Upper lobe of left lung (tissue), 6 donors: Measurements from ENCODE around the gene FDXACB1. TPM values are rescaled to one million over a fixed set of nuclear protein-coding genes. Genes with fewer than 3 reads are reported as not detected.
"Not testable (repeated sequence)": the region's sequence is repeated elsewhere in the genome, so short reads cannot be mapped to it uniquely, and the experiment has no call there.

Experiments used
- ATAC-seq, 2 donors: fragments of 200-7000 bp; cut with Tn5 transposase; one replicate each; pipeline ENCODE4 v1.9.1; 2022; ENCODE audit warnings: mild to moderate bottlenecking in 2 of 2, moderate library complexity in 2 of 2; ENCODE audit not compliant: low FRiP score in 2 of 2
- DNase-seq, 2 donors: peaks; one replicate each; pipeline ENCODE4 v3.0.0-alpha.2; 2019 to 2020
- H3K27ac ChIP-seq, 4 donors: fragments of 200-600 bp; sonication (generic); one replicate each; pipeline ENCODE4 v1.5.1; 2016 to 2019
- H3K27me3 ChIP-seq, 4 donors: fragments of 200-600 bp; sonication (generic); one replicate each; pipeline ENCODE4 v1.5.1; 2017 to 2019
- H3K36me3 ChIP-seq, 4 donors: fragments of 200-600 bp; sonication (generic); one replicate each; pipeline ENCODE4 v1.5.1; 2016 to 2019
- H3K4me1 ChIP-seq, 4 donors: fragments of 200-600 bp; sonication (generic); one replicate each; pipeline ENCODE4 v1.5.1; 2018 to 2019
- H3K4me3 ChIP-seq, 4 donors: fragments of 200-600 bp; sonication (generic); one replicate each; pipeline ENCODE4 v1.5.1; 2017 to 2019; ENCODE audit warnings: mild to moderate bottlenecking in 2 of 4, moderate library complexity in 1 of 4
- H3K9me3 ChIP-seq, 4 donors: fragments of 200-600 bp; sonication (generic); one replicate each; pipeline ENCODE4 v1.5.1; 2018 to 2019
- EP300 ChIP-seq, 4 donors: sonication (generic); formaldehyde crosslinking; IDR thresholded peaks; one replicate each; pipeline ENCODE4 v1.5.1; 2017; ENCODE audit warnings: antibody characterized with exemption in 4 of 4, control low read depth in 2 of 4
- POLR2A ChIP-seq, 4 donors: fragments of 450-650 bp; IDR thresholded peaks; one replicate each; pipeline ENCODE4 v1.5.1; 2016 to 2017; ENCODE audit warnings: antibody characterized with exemption in 4 of 4, mild to moderate bottlenecking in 2 of 4
- POLR2AphosphoS5 ChIP-seq, 2 donors: sonication (generic); formaldehyde crosslinking; IDR thresholded peaks; one replicate each; pipeline ENCODE4 v1.5.1; 2017; ENCODE audit warnings: antibody characterized with exemption in 2 of 2
- WGBS, 2 donors: methylation state at CpG; one replicate each; pipeline ENCODE4 v1.1.5; 2017 to 2018; 5-methylcytosine and 5-hydroxymethylcytosine counted together
- total RNA-seq, 6 donors: library from RNA; depleted of rRNA in 4 of 6; stranded (reverse); fragments of >200 nt in 4 of 6; gene quantifications; one replicate each; pipeline versions ENCODE4 v1.1.0 to v1.2.1, GENCODE V29; 2016 to 2021
- TF ChIP-seq, protein P1 (sequence below), 6 experiments: fragments of 450-650 bp in 4 of 6; fragments of 200-600 bp in 2 of 6; sonication (generic) in 2 of 6; IDR thresholded peaks; one replicate each; pipeline ENCODE4 v1.5.1; 2016 to 2019; ENCODE audit warnings: antibody characterized with exemption in 6 of 6
- donor health status: DM: no; HTN: no; CAD: no; lungs with moderate emphysema.
- donor health status: DM: no; HTN: yes; CAD: no; lungs with severe emphysema.

The FDXACB1 gene
- total RNA-seq, 6 donors from 2014 or later: 0.44 to 5.2 (median 2.6) TPM

DNA sequence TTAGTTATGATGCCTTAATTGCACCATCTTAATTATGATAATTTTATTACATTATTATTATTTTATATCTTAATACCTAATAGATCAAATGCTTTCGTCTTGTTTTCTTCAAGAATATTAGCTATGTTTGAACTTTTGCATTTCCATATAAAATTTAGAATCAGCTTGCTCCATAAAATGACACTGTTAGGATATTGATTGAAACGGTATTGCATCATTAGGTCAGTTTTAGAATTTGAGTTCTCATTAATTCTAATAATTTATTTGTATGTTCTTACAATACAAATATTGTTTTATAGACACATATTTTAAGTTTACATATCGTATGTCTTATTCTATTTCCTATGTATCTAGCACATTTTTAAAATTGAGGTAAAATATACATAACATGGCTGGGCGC is 7.1 kb upstream of the FDXACB1 start:
- Histone ChIP-seq H3K9me3 (no peaks in the 10 kb centered on the region), H3K27ac (no peak overlapping the region), H3K36me3 (peaks cover 0 to 4% (median 0%) of the 10 kb centered on the region in 4 donors), H3K4me3 (no peak overlapping the region), H3K4me1 (no peaks in the 10 kb centered on the region), H3K27me3 (no peaks in the 10 kb centered on the region)
- no peak for DNase-seq
- TF ChIP-seq POLR2AphosphoS5 (IDR thresholded peaks at IDR 0.05): no peak
- no peak for TF ChIP-seq EP300 (IDR thresholded peaks at IDR 0.05)
- TF ChIP-seq POLR2A (IDR thresholded peaks at IDR 0.05): no peak
- TF ChIP-seq, protein P1, sequence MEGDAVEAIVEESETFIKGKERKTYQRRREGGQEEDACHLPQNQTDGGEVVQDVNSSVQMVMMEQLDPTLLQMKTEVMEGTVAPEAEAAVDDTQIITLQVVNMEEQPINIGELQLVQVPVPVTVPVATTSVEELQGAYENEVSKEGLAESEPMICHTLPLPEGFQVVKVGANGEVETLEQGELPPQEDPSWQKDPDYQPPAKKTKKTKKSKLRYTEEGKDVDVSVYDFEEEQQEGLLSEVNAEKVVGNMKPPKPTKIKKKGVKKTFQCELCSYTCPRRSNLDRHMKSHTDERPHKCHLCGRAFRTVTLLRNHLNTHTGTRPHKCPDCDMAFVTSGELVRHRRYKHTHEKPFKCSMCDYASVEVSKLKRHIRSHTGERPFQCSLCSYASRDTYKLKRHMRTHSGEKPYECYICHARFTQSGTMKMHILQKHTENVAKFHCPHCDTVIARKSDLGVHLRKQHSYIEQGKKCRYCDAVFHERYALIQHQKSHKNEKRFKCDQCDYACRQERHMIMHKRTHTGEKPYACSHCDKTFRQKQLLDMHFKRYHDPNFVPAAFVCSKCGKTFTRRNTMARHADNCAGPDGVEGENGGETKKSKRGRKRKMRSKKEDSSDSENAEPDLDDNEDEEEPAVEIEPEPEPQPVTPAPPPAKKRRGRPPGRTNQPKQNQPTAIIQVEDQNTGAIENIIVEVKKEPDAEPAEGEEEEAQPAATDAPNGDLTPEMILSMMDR (IDR thresholded peaks at IDR 0.05): no peak
- WGBS, 2 donors: 67 to 94% methylated on average over 4 of the region's 4 CpGs
- no peak for ATAC-seq

DNA sequence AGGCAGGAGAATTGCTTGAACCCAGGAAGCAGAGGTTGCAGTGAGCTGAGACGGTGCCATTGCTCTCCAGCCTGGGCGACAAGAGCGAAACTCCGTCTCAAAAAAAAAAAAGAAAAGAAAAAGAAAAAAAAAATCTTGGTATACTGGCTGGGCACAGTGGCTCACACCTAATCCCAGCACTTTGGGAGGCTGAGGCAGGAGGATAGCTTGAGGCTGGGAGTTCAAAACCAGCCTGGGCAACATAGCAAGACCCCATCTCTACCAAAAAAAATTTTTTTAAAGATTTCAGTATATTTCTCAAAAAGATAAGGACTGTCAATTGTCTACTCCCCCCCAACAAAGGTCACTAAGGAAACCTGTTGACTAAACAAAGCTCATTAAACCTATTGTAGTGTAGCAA is 6.1 kb upstream of the FDXACB1 start:
- H3K36me3 ChIP-seq, H3K27ac ChIP-seq, H3K27me3 ChIP-seq, H3K4me1 ChIP-seq, ATAC-seq, DNase-seq, H3K4me3 ChIP-seq, H3K9me3 ChIP-seq: not testable (repeated sequence)
- 93 to 94% methylated on average over 4 of the region's 4 CpGs for WGBS, 2 donors

DNA sequence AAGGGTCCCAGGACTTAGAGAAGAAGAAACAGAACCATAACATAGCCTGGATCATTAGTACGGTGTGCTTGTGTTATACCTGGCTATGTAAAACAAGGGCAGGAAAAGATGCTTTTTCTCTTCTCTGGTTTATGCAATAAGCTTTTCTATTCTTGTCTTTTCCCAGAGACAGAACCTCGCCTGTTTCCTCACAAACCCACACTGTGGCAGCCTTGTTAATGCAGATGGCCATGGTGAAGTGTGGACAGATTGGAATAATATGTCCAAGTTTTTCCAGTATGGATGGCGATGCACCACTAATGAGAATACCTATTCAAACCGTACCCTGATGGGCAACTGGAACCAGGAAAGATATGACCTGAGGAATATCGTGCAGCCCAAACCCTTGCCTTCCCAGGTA is 3.2 kb upstream of the FDXACB1 start:
- Histone ChIP-seq H3K4me1 (peaks cover 6 to 20% (median 13%) of the 10 kb centered on the region in 4 donors), H3K27me3 (no peaks in the 10 kb centered on the region), H3K4me3 (no peak overlapping the region), H3K36me3 (peaks cover 0 to 4% (median 0%) of the 10 kb centered on the region in 4 donors), H3K27ac (no peak overlapping the region), H3K9me3 (no peaks in the 10 kb centered on the region)
- ATAC-seq (no peak), DNase-seq (no peak)
- 85% methylated on average over 5 of the region's 5 CpGs for WGBS, 2 donors
- no peak for TF ChIP-seq POLR2AphosphoS5 (IDR thresholded peaks at IDR 0.05)
- TF ChIP-seq, protein P1 (IDR thresholded peaks at IDR 0.05): no peak
- TF ChIP-seq POLR2A (IDR thresholded peaks at IDR 0.05): no peak
- no peak for TF ChIP-seq EP300 (IDR thresholded peaks at IDR 0.05)

DNA sequence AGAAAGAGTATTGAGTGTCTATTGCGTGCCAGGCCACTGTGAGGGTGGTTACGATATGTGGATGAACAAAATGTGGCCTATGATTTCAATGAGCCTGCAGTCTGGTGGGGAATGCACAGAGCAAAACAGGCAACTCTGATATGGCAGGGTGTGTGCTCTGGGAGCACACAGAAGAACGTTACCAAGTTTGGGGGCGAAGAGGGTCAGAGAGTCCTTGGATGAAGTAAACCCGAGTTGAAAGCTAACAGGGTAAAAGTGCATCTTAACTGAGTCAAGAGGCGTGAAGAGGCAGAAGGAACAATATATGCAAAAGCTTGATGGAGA is 634 bp upstream of the FDXACB1 start:
- peak overlapping the region; percentile 89 to 96 (median 92) for H3K27ac ChIP-seq
- ATAC-seq: no peak
- 38 to 41% methylated on average over 6 of the region's 6 CpGs for WGBS, 2 donors

DNA sequence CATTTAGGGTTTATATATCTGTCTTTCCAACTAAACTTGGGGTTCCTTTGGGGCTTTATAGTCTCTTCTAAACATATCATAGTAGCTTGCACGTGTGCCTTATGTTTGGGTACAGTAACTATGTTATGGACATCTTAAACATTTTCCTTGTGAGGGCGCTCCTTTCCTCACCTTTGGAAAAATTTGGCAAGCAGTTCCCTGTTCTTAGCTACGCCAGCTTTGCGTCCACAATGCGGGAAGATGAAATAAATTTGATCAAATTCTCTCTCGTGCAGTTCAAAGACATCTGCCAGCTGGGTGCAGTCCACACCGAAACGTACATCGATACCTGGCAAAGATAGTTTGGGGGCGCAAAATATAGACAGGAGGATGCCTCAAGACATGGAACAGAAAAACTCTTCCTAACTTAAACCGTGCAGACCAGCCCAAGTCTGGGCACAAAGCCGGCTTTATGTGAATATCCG is 548 bp downstream of the FDXACB1 start:
- DNase-seq: no peak
- H3K9me3 ChIP-seq: no peaks in the 10 kb centered on the region
- peak overlapping the region; percentile 50 to 62 (median 58) for H3K4me3 ChIP-seq
- 1 to 2% methylated on average over 13 of the region's 13 CpGs for WGBS, 2 donors
- H3K27ac ChIP-seq: peak overlapping the region; percentile 89 to 96 (median 92)
- H3K36me3 ChIP-seq: peaks cover 0 to 8% (median 2%) of the 10 kb centered on the region in 4 donors
- ATAC-seq: no peak
- no peaks in the 10 kb centered on the region for H3K27me3 ChIP-seq
- TF ChIP-seq POLR2A (IDR thresholded peaks at IDR 0.05) (no peak), POLR2AphosphoS5 (IDR thresholded peaks at IDR 0.05) (no peak), EP300 (IDR thresholded peaks at IDR 0.05) (no peak)
- TF ChIP-seq, protein P1 (IDR thresholded peaks at IDR 0.05): no peak
- peaks cover 6 to 20% (median 13%) of the 10 kb centered on the region in 4 donors for H3K4me1 ChIP-seq

More for the DNA sequence above, 634 bp upstream of the FDXACB1 start:
- Histone ChIP-seq H3K4me1 (peaks cover 6 to 20% (median 13%) of the 10 kb centered on the region in 4 donors), H3K4me3 (peak overlapping the region in 3 of 4 donors; percentile 50 to 62 (median 58)), H3K9me3 (no peaks in the 10 kb centered on the region), H3K27me3 (no peaks in the 10 kb centered on the region), H3K36me3 (peaks cover 0 to 8% (median 2%) of the 10 kb centered on the region in 4 donors)
- no peak for DNase-seq
- TF ChIP-seq POLR2AphosphoS5 (IDR thresholded peaks at IDR 0.05) (no peak), POLR2A (IDR thresholded peaks at IDR 0.05) (peak in 1 of 4 donors; percentile 9)

DNA sequence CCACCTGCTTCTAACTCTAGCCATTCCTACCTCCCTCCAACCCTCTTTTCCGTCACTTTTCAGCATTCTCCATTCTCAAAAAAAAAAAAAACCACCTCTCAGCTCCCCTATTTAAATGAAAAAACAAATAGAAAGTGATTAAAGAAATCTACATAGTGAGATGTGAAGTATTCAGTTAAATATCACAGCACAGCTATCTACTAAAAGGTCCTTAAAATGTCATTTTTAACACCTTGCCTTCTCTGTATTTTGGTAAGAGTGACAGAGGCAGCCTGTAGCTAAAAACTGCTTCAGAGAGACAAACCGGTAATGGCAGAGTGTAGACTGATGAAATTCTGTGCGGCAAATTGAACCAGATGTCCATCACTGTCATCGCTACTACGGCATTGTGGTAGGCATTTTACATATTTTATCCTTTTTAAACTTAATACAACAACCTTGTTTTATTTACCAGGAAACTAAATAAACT is 7.2 kb downstream of the FDXACB1 start:
- DNase-seq (no peak), ATAC-seq (no peak)
- TF ChIP-seq, protein P1 (IDR thresholded peaks at IDR 0.05): no peak
- no peak for TF ChIP-seq POLR2A (IDR thresholded peaks at IDR 0.05)
- no peak for TF ChIP-seq POLR2AphosphoS5 (IDR thresholded peaks at IDR 0.05)
- TF ChIP-seq EP300 (IDR thresholded peaks at IDR 0.05): no peak
- Histone ChIP-seq H3K27ac (peak overlapping the region; percentile 84 to 95 (median 93)), H3K9me3 (no peaks in the 10 kb centered on the region), H3K27me3 (no peaks in the 10 kb centered on the region), H3K36me3 (peaks cover 2 to 28% (median 7%) of the 10 kb centered on the region in 4 donors), H3K4me3 (peak overlapping the region; percentile 84 to 98 (median 94)), H3K4me1 (peaks cover 9 to 21% (median 14%) of the 10 kb centered on the region in 4 donors)
- 64 to 69% methylated on average over 5 of the region's 5 CpGs for WGBS, 2 donors
